Measurements from ENCODE around the gene KIAA0753. TPM values are rescaled to one million over a fixed set of nuclear protein-coding genes. Genes with fewer than 3 reads are reported as not detected.

The KIAA0753 gene
- total and polyA plus RNA-seq, 2 of the 8 experiments (the other 6 are each of a cell fraction or from before 2014, with no cell fraction given), result 5.0 to 27.1 TPM

GRCh38 chr17:6686026-6686425 is 45.5 kb upstream of the KIAA0753 start (continued):
- TF ChIP-seq NANOG (IDR thresholded peaks at IDR 0.05; ENCODE audit: insufficient read depth, low read depth, low read length, poor library complexity, severe bottlenecking) (no peak), SP1 (IDR thresholded peaks at IDR 0.05; ENCODE audit: low read depth, low read length) (no peak), KDM4A (IDR thresholded peaks at IDR 0.05; ENCODE audit: low read depth, low read length, severe bottlenecking) (no peak)
